NCI-H526 (cell line): ENCODE measurements around the gene FAM216B.

Experiments
- DNase-seq, 2 experiments: peaks; one replicate each; lab custom pipeline; 2025; lab: John Stamatoyannopoulos, UW

Gene FAM216B

DNA sequence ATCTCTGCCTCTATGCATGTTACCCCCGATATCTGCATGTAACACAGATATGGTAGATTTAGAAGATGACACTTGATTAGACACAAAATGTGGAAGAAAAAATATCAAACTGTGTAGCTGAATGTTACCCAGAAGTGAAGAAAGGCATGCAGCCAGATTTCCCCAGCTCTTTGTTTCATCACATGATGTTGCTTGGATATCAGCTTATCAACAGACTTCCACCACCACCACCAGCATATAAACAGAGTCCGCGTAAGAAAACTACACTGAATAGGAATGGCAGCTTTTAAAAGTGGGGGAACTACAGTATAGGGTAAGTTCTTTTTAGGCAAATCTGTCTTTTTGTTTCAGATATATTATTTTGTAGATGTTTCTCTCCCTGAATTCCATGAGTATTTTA, at the start of gene FAM216B:
FAM216B (plus strand) TSS at position 233 of the 400 bp plus-strand sequence. CDS start 2,484 bp downstream, outside the sequence.
- DNase-seq: no peak

GRCh38 chr13:42732073-42732472, 49.3 kb upstream of the FAM216B start:
- DNase-seq: no peak

DNA sequence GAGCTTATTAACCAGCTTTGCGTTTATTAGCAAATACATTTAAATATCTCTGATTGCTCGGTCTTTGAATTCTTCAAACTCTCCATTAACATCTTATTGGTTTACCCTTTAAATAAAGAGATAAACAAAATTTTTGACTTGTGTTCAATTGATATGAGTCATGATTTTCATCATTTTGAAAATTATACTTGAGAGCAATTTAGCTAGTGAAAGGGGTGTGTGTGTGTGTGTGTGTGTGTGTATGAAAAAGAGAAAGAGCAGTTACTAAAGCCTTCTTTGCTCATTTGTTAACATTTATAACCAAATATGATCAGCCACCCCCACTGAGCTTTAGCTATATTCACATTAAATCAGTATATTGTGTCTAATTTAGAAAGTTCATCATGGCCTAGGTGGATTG, 48.3 kb upstream of the FAM216B start:
- DNase-seq: no peak

DNA sequence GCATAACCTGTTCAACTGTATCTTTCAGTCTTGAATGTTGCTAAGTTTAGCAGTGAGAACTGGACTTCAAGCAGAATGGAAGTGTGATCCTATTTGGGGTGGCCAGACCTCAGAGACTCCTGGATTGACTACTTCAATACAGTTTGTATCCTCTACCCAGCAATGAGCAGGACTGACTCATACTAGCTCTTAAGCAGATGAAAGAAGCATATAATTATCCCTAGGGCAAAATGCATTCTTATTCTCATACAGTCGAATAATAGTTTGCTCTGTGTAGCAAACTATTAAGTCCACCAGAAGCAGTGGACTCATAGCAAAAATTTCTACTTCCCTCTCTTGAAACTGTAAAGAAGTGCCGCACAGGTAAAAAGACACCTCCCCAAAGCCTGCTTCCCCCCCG, 46.4 kb upstream of the FAM216B start:
- DNase-seq: no peak

DNA sequence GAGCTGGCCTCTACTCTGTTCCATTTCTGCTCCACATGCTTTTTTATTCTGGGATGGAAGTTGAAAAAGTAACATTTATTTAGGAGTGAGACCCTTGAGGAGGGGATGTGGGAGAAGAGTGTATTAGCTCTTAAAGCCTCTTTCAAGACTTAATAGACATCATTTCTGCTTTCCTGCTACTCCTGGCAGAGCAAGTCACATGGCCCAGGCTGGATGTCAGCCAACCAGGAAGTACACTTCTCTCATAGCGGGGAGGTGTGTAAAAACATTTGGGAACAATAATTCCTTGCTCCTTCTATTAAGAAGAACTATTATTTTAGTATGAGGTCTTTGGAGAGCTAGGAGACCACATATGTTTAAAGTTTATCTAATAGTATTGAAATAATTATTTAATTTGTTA, 40.6 kb upstream of the FAM216B start:
- no peak for DNase-seq

DNA sequence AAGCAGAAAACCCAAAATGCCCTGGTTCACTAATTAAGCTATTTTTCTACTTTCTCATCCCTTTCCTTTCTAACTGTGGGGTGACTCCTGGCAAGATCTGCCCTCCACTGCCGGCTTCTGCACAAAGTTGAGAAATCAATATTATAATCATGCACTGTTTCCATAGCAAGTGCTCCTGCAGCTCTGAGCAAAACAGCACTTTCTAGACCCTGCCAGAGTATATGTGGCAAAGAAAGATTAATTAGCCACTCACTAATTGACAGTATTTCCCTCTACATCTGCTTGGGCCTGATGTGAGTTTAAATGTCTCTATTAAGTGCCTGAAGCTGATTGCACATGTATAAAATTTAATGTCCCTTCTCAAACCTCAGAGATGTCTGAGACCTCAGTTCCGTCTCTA, 39.5 kb upstream of the FAM216B start:
- no peak for DNase-seq

- DNase-seq: no peak
Measured at GRCh38 chr13:42745655-42746054, 35.7 kb upstream of the FAM216B start.

DNA sequence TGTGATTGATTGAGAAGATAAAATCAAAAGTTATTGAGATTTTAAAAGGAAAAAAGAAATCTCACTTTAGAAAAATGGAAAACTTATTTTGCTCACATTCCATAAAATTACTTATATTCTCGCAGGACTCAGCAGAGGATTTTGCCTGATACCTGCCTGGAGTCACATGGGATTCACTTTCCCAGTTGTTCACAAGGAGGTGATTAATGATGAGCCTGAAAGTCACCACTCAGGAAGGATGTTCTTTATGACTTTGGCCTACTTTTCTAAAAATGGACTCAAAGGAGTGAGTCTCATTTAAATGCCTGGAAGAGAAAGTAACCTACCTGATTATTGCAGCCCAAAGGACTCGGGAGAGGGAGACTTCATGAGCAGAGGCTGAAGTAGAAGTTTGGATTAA, 34.5 kb upstream of the FAM216B start:
- no peak for DNase-seq

- no peak for DNase-seq
Measured at GRCh38 chr13:42747399-42747873, 33.9 kb upstream of the FAM216B start.

DNA sequence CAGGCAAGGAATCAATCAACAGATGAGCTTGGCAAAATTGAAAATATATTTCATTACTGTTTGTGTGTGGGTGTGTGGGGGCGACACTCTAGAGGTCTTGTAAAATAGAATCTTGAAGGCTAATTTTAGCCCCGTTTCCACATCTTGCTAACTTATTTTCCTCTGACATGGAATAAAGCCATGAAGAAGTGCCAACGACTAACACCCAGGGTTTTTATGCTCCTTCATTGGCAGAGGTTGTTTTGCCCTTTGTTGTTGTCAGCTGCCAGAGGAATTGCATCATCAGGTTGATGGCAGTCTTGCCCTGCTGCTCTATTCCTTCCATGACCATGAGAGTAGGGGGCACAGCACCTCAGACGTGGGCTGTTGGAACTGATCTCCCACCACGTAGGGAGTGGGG, 30.6 kb upstream of the FAM216B start:
- DNase-seq: no peak

- no peak for DNase-seq
Measured at GRCh38 chr13:42751693-42752092, 29.7 kb upstream of the FAM216B start.

- no peak for DNase-seq
Measured at GRCh38 chr13:42752731-42753130, 28.7 kb upstream of the FAM216B start.

DNA sequence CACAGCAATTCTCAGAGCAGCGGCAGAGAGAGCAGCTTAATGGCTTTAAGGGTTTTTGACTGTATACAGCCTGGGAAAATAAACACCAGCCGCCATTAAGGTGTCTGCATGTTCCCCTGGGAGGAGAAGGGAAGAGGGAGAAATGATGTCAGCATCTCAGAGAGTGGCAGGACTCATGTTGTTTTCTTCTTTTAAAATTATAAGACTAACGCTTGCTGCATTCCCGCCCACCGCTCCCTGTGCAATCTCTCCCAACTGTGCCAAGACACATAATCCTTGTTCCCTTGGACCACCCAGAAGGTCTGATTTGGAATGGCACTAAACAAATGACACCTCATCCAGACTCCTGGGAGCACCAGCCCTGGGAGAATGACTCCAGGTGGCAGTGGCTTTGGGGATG, 27.7 kb upstream of the FAM216B start:
- DNase-seq: no peak

GRCh38 chr13:42754801-42755510, 26.4 kb upstream of the FAM216B start:
- no peak for DNase-seq

DNA sequence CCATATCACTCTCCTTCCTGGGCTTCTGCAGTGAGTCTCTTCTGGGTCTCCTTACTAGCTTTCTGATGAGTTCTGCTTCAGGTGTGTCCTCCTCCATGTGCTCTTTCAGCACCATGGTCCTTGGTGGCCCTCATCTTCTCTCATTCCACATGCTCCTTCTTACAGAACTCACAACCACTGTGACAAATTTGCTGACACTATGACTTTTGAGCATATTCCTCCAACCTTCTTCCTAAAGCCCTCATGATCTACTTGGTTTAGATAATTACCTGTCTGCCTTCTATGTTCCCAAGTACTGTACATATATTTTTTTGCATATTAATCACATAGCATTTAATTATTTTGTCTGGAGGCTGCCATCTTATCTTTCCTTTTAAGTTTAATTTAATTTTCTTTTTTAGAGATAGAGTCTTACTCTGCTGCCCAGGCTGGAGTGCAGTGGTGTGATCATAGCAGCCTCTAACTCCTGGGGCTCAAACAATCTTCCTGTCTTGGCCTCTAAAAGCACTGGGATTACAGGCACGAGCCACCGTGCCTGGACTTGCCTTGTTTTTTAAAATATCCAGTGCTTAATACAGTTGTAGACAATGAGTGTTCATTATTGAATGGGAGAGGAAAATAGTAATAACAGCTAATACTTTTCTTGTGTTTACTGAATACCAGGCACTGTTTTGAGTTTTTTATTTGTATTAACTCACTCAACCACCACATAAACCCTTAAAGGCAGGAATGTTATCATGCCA, 23.5 kb upstream of the FAM216B start:
- no peak for DNase-seq

DNA sequence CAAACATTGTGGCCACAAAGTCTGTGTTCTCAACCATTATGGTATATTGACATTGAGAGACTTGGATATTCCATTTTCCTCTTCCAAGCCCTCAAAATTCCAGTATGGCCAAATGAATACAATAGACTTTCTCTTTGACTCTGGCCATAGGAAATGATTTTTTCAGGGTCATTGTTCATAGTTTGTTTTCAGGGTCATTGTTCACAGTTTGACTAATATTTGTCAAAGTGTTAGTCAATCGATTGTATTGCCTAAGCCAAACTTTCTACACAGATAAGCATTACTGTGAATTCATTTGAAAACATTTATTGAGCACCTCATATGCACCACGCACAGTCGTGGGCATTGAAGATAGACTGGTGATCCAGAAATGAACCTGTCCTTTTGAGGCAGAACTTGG, 22.9 kb upstream of the FAM216B start:
- no peak for DNase-seq

DNA sequence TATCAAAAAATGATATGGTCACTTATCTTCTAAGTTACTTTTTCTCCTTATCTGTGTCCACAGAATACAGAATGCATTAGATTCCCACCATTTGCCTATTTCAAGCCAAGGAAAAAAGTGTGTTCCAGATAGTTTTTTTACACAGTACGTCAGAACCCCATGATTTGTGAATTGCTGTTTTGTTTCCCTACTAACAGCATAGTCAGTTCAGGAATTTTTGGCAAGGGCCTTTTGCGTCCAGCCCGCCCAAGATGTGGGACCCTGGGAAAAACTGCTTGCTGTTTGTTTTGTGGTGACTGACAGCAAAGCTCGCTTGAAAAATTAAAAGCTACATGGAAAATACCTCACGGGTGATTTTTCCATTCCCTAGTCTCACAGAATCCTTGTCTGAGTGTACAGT, 20.4 kb upstream of the FAM216B start:
- no peak for DNase-seq

DNA sequence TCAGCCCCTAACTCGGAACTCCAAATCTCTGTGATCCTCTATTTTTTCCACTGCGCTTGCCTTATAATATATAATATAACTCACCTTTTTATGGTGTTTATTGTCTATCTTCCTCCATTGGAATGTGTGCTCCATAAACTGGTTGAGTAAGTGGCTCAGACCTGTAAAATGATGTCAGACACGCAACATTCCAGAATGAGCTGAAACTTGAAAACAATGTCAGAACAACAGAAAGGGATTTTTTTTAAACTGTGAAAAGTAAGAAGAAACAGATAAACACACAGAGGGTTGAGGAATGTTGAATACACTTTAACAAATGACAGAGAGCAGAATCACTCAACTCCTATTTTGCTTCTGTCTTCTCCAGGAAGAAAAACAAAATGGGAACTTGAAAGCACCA, 19.1 kb upstream of the FAM216B start:
- DNase-seq: no peak

DNA sequence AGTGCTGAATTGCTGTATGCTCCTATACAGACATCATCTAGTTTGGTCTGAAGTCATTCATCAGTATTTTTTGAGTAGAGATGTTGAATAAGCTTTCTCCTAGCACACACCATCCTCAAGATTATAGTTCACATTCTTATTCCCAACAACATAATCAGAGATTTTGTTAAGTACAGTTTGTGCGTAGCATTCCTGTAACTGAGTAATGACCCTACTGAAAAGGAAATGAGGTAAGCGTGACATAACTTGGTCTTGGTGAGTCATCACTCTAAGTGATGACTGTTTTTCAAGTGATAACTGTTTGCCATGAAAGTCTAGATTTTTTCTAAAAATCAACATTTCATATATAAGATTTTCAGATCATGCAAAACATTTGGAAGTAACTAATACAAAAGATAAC, 18.5 kb upstream of the FAM216B start:
- DNase-seq: no peak

DNA sequence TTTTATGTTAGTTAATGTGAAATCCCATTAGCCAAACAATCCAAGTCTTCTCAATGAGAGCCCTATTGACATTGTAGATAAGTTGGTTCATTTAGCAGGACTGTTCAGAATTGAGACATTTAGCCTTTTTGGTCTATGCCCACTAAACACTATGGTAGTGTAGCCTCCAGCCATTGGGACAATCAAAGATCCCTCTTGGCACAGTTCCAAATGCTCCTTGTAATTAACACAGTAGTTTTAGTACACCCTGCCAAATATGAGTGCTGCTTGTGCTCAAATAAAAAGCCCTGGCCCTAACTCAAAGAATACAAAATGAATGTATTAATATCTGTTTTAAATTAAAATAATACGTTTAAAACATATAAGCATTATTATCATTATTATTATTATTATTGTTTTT, 15.4 kb upstream of the FAM216B start:
- no peak for DNase-seq

- no peak for DNase-seq
Measured at GRCh38 chr13:42769650-42770049, 11.7 kb upstream of the FAM216B start.

DNA sequence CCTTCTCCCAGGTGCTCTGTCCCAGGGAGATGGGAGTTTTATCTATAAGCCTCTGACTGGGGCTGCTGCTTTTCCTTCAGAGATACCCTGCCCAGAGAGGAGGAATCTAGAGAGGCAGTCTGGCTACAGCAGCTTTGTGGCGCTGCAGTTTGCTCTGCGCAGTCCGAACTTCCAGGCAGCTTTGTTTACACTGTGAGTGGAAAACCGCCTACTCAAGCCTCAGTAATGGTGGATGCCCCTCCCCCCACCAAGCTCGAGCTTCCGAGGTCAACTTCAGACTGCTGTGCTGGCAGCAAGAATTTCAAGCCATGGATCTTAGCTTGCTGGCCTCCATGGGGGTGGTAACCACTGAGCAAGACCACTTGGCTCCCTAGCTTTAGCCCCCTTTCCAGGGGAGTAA, 4.8 kb upstream of the FAM216B start:
- peak; percentile 35 to 69 for DNase-seq

GRCh38 chr13:42777467-42777866, 3.9 kb upstream of the FAM216B start:
- DNase-seq: peak; percentile 72 to 74

GRCh38 chr13:42780044-42780443, 1.3 kb upstream of the FAM216B start:
- no peak for DNase-seq
